Mesenchymal stem cell (in vitro differentiated cells and primary cell): ENCODE measurements around the gene NEDD4L.

Experiments used
- DNase-seq: peaks from one replicate; pipeline ENCODE4 v3.0.0-alpha.2; 2013
- H2AFZ ChIP-seq: one replicate; pipeline ENCODE4 v1.6.1; 2013; ENCODE audit warnings: low read depth, mild to moderate bottlenecking, control low read depth, inconsistent platforms, low read length, moderate library complexity
- H2AK5ac ChIP-seq: 2 replicates; pipeline ENCODE4 v1.6.1; 2013; ENCODE audit warnings: low read length, moderate library complexity, mild to moderate bottlenecking, inconsistent platforms; ENCODE audit not compliant: severe bottlenecking
- H2BK120ac ChIP-seq: one replicate; pipeline ENCODE4 v1.6.1; 2013; ENCODE audit warnings: low read depth, mild to moderate bottlenecking, inconsistent platforms, low read length, moderate library complexity
- H2BK12ac ChIP-seq, 2 experiments: one replicate each; pipeline ENCODE4 v1.6.1; 2013; ENCODE audit warnings: inconsistent platforms in 2 of 2, low read length in 2 of 2, mild to moderate bottlenecking in 2 of 2, moderate library complexity in 2 of 2, control low read depth in 1 of 2
- H2BK15ac ChIP-seq: one replicate; pipeline ENCODE4 v1.6.1; 2013; ENCODE audit warnings: mild to moderate bottlenecking, low read depth, inconsistent platforms; ENCODE audit not compliant: poor library complexity, severe bottlenecking
- H2BK5ac ChIP-seq: 2 replicates; pipeline ENCODE4 v1.6.1; 2013; ENCODE audit warnings: low read depth, mild to moderate bottlenecking, low read length, control low read depth, inconsistent platforms; ENCODE audit not compliant: poor library complexity, severe bottlenecking
- H3K14ac ChIP-seq, 2 experiments: one replicate each; pipeline ENCODE4 v1.6.1; 2013; ENCODE audit warnings: inconsistent platforms in 2 of 2, low read length in 2 of 2, control low read depth in 1 of 2, mild to moderate bottlenecking in 1 of 2, moderate library complexity in 1 of 2
- H3K18ac ChIP-seq, 2 experiments: one replicate each; pipeline ENCODE4 v1.6.1; 2013; ENCODE audit warnings: inconsistent platforms in 2 of 2, low read length in 2 of 2, control low read depth in 1 of 2, low read depth in 1 of 2, mild to moderate bottlenecking in 1 of 2
- H3K23ac ChIP-seq, 2 experiments: one replicate each; pipeline ENCODE4 v1.6.1; 2013; ENCODE audit warnings: inconsistent platforms in 2 of 2, low read length in 2 of 2, mild to moderate bottlenecking in 2 of 2, moderate library complexity in 2 of 2, control low read depth in 1 of 2
- H3K27ac ChIP-seq: 2 replicates; pipeline ENCODE4 v1.5.1; 2013; ENCODE audit warnings: mild to moderate bottlenecking, moderate library complexity, low read length, control low read depth, inconsistent platforms; ENCODE audit not compliant: poor library complexity, severe bottlenecking
- H3K27me3 ChIP-seq, 2 experiments: 2 replicates each; pipeline versions ENCODE4 v1.6.1 to v1.7.0; 2013; ENCODE audit warnings: low read length in 2 of 2, mild to moderate bottlenecking in 2 of 2, moderate library complexity in 2 of 2, control low read depth in 1 of 2, inconsistent platforms in 1 of 2; ENCODE audit not compliant: control insufficient read depth in 1 of 2, insufficient read depth in 1 of 2
- H3K36me3 ChIP-seq, 2 experiments: 2 replicates each; pipeline versions ENCODE4 v1.6.1 to v1.7.0; 2013; ENCODE audit warnings: low read length in 2 of 2, control low read depth in 1 of 2, inconsistent platforms in 1 of 2, low read depth in 1 of 2, mild to moderate bottlenecking in 1 of 2; ENCODE audit not compliant: insufficient read depth in 2 of 2, control insufficient read depth in 1 of 2
- H3K4ac ChIP-seq, 2 experiments: one replicate each; pipeline ENCODE4 v1.6.1; 2013; ENCODE audit warnings: inconsistent platforms in 2 of 2, low read length in 2 of 2, mild to moderate bottlenecking in 2 of 2, moderate library complexity in 2 of 2, control low read depth in 1 of 2, low read depth in 1 of 2
- H3K4me1 ChIP-seq: 2 replicates; pipeline ENCODE4 v1.6.1; 2013; ENCODE audit warnings: low read depth, low read length, control low read depth; ENCODE audit not compliant: control insufficient read depth, insufficient read depth
- H3K4me2 ChIP-seq: 2 replicates; pipeline ENCODE4 v1.6.1; 2013; ENCODE audit warnings: low read length, mild to moderate bottlenecking, inconsistent platforms; ENCODE audit not compliant: poor library complexity, severe bottlenecking
- H3K4me3 ChIP-seq, 2 experiments: 2 replicates each; pipeline versions ENCODE4 v1.5.1 to v1.7.0; 2013; ENCODE audit warnings: low read length in 2 of 2, mild to moderate bottlenecking in 2 of 2, control low read depth in 1 of 2, low read depth in 1 of 2; ENCODE audit not compliant: insufficient read depth in 1 of 2
- H3K79me1 ChIP-seq: replicated peaks from 2 replicates; pipeline ENCODE4 v1.6.1; 2013; ENCODE audit warnings: mild to moderate bottlenecking, control low read depth, low read length, inconsistent platforms; ENCODE audit not compliant: poor library complexity, severe bottlenecking
- H3K9ac ChIP-seq: 2 replicates; pipeline ENCODE4 v1.7.0; 2013; ENCODE audit warnings: mild to moderate bottlenecking, low read length, moderate library complexity
- H3K9me3 ChIP-seq: 2 replicates; pipeline ENCODE4 v1.7.0; 2013; ENCODE audit warnings: mild to moderate bottlenecking, low read length; ENCODE audit not compliant: control insufficient read depth
- H4K8ac ChIP-seq: one replicate; pipeline ENCODE4 v1.6.1; 2013; ENCODE audit warnings: inconsistent platforms, mild to moderate bottlenecking, low read length, moderate library complexity
- H4K91ac ChIP-seq: one replicate; pipeline ENCODE4 v1.6.1; 2013; ENCODE audit warnings: mild to moderate bottlenecking, low read length, inconsistent platforms
- WGBS: methylation state at CpG from one replicate; pipeline ENCODE4 v1.1.7; 2013; ENCODE audit warnings: mixed read lengths; 5-methylcytosine and 5-hydroxymethylcytosine counted together

NEDD4L gene

DNA sequence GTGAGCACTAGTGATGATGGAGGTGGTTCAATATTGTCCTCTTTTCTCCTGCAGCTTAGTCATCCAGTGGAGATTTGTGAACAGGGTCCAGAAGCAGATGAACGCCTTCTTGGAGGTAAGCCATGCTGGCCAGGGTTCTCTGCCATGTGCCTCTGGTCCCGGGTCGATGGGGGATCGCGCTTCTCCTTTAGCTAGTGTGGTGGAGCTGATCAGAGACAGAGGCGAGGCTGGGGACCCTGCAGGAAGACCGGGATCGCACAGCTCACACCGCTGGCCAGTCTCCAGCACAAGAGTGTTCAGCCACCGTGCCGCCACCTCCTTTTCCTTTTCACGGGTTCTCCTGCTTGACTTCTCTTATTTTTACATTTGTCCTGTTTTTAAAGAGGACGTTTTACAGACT lies 341.4 kb downstream of the NEDD4L start:
- Histone ChIP-seq H3K79me1 (peaks cover 2% of the 10 kb centered on the region), H2BK15ac (no peak overlapping the region), H3K4ac (no peak overlapping the region), H2BK12ac (no peak overlapping the region), H4K8ac (no peak overlapping the region), H3K14ac (no peak overlapping the region), H4K91ac (no peak overlapping the region), H3K4me3 (no peak overlapping the region), H2AK5ac (no peak overlapping the region), H3K4me1 (no peaks in the 10 kb centered on the region), H3K23ac (no peak overlapping the region), H2BK120ac (no peak overlapping the region), H3K9me3 (no peaks in the 10 kb centered on the region), H3K36me3 (peaks cover 33 to 51% of the 10 kb centered on the region in 2 experiments), H3K4me2 (no peak overlapping the region), H3K18ac (no peak overlapping the region), H3K27ac (no peak overlapping the region), H2AFZ (no peak overlapping the region), H3K9ac (no peak overlapping the region), H2BK5ac (no peak overlapping the region), H3K27me3 (no peaks in the 10 kb centered on the region)
- 96% methylated on average over 13 of the region's 13 CpGs for WGBS
- no peak for DNase-seq

DNA sequence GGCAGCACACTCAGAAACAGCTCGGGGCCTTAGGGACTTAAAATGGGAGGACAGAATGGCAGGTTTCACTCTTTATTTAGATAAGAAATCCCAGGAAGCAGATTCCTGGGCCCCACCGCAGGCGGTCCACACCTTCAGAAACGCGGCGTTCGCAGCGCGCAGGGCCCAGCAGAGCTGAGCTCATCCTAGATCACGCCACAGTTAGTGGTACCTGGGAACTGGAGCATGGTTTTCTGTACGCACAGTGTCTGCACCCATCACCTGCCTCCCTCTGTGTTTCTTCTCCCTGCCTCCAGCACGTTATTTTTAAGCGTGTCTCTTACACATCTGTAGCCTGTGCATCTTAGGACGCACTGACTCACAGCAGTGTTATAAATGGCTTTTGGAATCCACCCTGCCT lies 342.8 kb downstream of the NEDD4L start:
- WGBS = 98% methylated on average over 14 of the region's 14 CpGs
- no peak overlapping the region for H2BK5ac ChIP-seq

DNA sequence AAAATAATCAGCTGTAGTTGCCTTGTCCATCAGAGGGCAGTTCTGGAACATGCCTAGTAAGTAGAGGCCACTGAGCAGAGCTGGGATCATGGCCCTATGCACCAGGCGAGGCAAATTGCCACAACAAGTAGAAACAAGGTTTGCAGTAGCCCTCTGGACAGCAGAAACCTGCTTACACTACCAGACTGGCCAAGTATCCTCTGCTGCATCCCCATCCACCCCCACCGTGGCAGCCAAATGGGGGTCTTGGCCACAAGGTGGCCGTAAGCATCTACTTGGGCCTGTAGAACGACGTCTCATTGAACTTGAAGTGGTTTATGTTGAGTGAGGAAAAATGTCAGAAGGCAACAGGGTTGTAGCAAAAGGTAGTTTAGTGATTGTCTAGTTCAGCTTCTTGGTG lies 343.7 kb downstream of the NEDD4L start:
- 91% methylated on average over 5 of the region's 5 CpGs for WGBS
- Histone ChIP-seq H2BK120ac (no peak overlapping the region), H3K4me3 (no peak overlapping the region), H3K9ac (no peak overlapping the region), H2AFZ (no peak overlapping the region), H4K8ac (no peak overlapping the region), H3K23ac (no peak overlapping the region), H3K27me3 (no peaks in the 10 kb centered on the region), H3K79me1 (peaks cover 2% of the 10 kb centered on the region), H2BK12ac (no peak overlapping the region), H2BK15ac (no peak overlapping the region), H3K27ac (no peak overlapping the region), H2AK5ac (no peak overlapping the region), H3K9me3 (no peaks in the 10 kb centered on the region), H3K36me3 (peaks cover 37 to 54% of the 10 kb centered on the region in 2 experiments), H3K18ac (no peak overlapping the region), H3K4me1 (no peaks in the 10 kb centered on the region), H3K4me2 (no peak overlapping the region), H3K4ac (no peak overlapping the region), H3K14ac (no peak overlapping the region), H4K91ac (no peak overlapping the region), H2BK5ac (no peak overlapping the region)
- no peak for DNase-seq

More for the DNA sequence above, 342.8 kb downstream of the NEDD4L start:
- Histone ChIP-seq H3K36me3 (peaks cover 37 to 53% of the 10 kb centered on the region in 2 experiments), H2BK15ac (no peak overlapping the region), H3K79me1 (peaks cover 2% of the 10 kb centered on the region), H2BK120ac (no peak overlapping the region), H3K23ac (no peak overlapping the region), H4K8ac (no peak overlapping the region), H3K4ac (no peak overlapping the region), H3K9me3 (no peaks in the 10 kb centered on the region), H3K9ac (no peak overlapping the region), H2BK12ac (no peak overlapping the region), H2AK5ac (no peak overlapping the region), H3K4me3 (no peak overlapping the region), H3K27me3 (no peaks in the 10 kb centered on the region), H2AFZ (no peak overlapping the region), H3K4me1 (no peaks in the 10 kb centered on the region), H3K18ac (no peak overlapping the region), H3K4me2 (no peak overlapping the region), H3K27ac (no peak overlapping the region), H3K14ac (no peak overlapping the region), H4K91ac (no peak overlapping the region)
- no peak for DNase-seq

GRCh38 chr18:58388736-58389135 lies 344.7 kb downstream of the NEDD4L start:
- Histone ChIP-seq H3K18ac (no peak overlapping the region), H3K23ac (no peak overlapping the region), H2BK12ac (no peak overlapping the region), H3K9ac (no peak overlapping the region), H3K27me3 (no peaks in the 10 kb centered on the region), H3K4me1 (no peaks in the 10 kb centered on the region), H3K14ac (no peak overlapping the region), H2AFZ (no peak overlapping the region), H4K8ac (no peak overlapping the region), H2BK5ac (no peak overlapping the region), H3K79me1 (peaks cover 2% of the 10 kb centered on the region), H3K36me3 (peaks cover 37 to 58% of the 10 kb centered on the region in 2 experiments), H2BK120ac (no peak overlapping the region), H4K91ac (no peak overlapping the region), H3K4me2 (no peak overlapping the region), H2AK5ac (no peak overlapping the region), H2BK15ac (no peak overlapping the region), H3K4me3 (no peak overlapping the region), H3K9me3 (no peaks in the 10 kb centered on the region), H3K4ac (no peak overlapping the region), H3K27ac (no peak overlapping the region)
- 95% methylated on average over 14 of the region's 14 CpGs for WGBS
- no peak for DNase-seq
